CD4-positive, alpha-beta memory T cell (primary cell): ENCODE results near the gene LDLRAD1. TPM values are rescaled to one million over a fixed set of nuclear protein-coding genes. Genes with fewer than 3 reads are reported as not detected.

Experiments
- CTCF ChIA-PET: fragments of 350-600 bp; sonication (Branson Sonifier 250); formaldehyde crosslinking; loops from one replicate; lab custom pipeline; 2021; ENCODE audit warnings: inconsistent platforms; ENCODE audit not compliant: partially characterized antibody; lab: Charles Lee
- POLR2A ChIA-PET: fragments of 350-600 bp; sonication (Branson Sonifier 250); formaldehyde crosslinking; loops from one replicate; lab custom pipeline; 2021; ENCODE audit not compliant: partially characterized antibody; lab: Charles Lee
- DNase-seq, 5 donors: peaks; one replicate each; pipeline versions ENCODE4 v3.0.0 to v3.0.0-alpha.2; 2020 to 2022; ENCODE audit warnings: mixed read lengths in 1 of 5
- H3K27ac ChIP-seq: one replicate; pipeline ENCODE4 v1.7.0; 2013; ENCODE audit warnings: low read depth, low read length
- H3K27me3 ChIP-seq: 2 replicates; pipeline ENCODE4 v1.7.0; 2013; ENCODE audit warnings: mild to moderate bottlenecking, low read length, moderate library complexity; ENCODE audit not compliant: insufficient read depth
- H3K36me3 ChIP-seq: 2 replicates; pipeline ENCODE4 v1.7.0; 2013; ENCODE audit warnings: mild to moderate bottlenecking, low read length, moderate library complexity; ENCODE audit not compliant: insufficient read depth
- H3K4me1 ChIP-seq: 2 replicates; pipeline ENCODE4 v1.7.0; 2013; ENCODE audit warnings: mild to moderate bottlenecking, low read length, moderate library complexity; ENCODE audit not compliant: insufficient read depth
- H3K4me3 ChIP-seq, 2 donors: one replicate each; pipeline ENCODE4 v1.7.0; 2013; ENCODE audit warnings: low read length in 2 of 2, mild to moderate bottlenecking in 1 of 2
- H3K9me3 ChIP-seq, 2 donors: one replicate each; pipeline ENCODE4 v1.7.0; 2013; ENCODE audit warnings: low read length in 2 of 2, control low read depth in 1 of 2; ENCODE audit not compliant: control insufficient read depth in 1 of 2
- H3K27ac Mint-ChIP-seq, 7 donors: one replicate each; pipeline ENCODE4 v1.8.0; 2020 to 2021; ENCODE audit warnings: mixed read lengths in 7 of 7, mild to moderate bottlenecking in 6 of 7, inconsistent platforms in 3 of 7, moderate library complexity in 3 of 7
- H3K27me3 Mint-ChIP-seq, 2 donors: one replicate each; pipeline ENCODE4 v1.8.0; 2020 to 2021; ENCODE audit warnings: mixed read lengths in 2 of 2
- H3K36me3 Mint-ChIP-seq, 2 donors: one replicate each; pipeline ENCODE4 v1.8.0; 2020 to 2021; ENCODE audit warnings: mixed read lengths in 2 of 2, inconsistent platforms in 1 of 2, mild to moderate bottlenecking in 1 of 2
- H3K4me1 Mint-ChIP-seq, 4 donors: one replicate each; pipeline ENCODE4 v1.8.0; 2020 to 2021; ENCODE audit warnings: mixed read lengths in 4 of 4, mild to moderate bottlenecking in 1 of 4
- H3K4me3 Mint-ChIP-seq, 8 donors: one replicate each; pipeline ENCODE4 v1.8.0; 2020 to 2021; ENCODE audit warnings: mixed read lengths in 8 of 8, mild to moderate bottlenecking in 7 of 8, moderate library complexity in 6 of 8, inconsistent platforms in 3 of 8
- H3K9me3 Mint-ChIP-seq, 8 donors: one replicate each; pipeline ENCODE4 v1.8.0; 2020 to 2021; ENCODE audit warnings: mixed read lengths in 8 of 8, mild to moderate bottlenecking in 5 of 8, inconsistent platforms in 3 of 8, moderate library complexity in 1 of 8
- intact Hi-C: fragments of 100-400 bp; cut with micrococcal nuclease; formaldehyde crosslinking; loops from one replicate; pipeline ENCODE4 v1.15.1; 2023
- polyA plus RNA-seq, 2 donors: library from polyadenylated mRNA; unstranded; fragments of 300-500 nt; fragmentation: Illumina TruSeq; gene quantifications; one replicate each; pipeline ENCODE4 v1.2.3, GENCODE V29; 2021
- total RNA-seq, 2 experiments: library from RNA; stranded (reverse); gene quantifications; one replicate each; pipeline ENCODE4 v1.2.3, GENCODE V29; 2021

The LDLRAD1 gene
- total and polyA plus RNA-seq, 4 experiments from 2014 or later: not detected

- H3K4me3 ChIP-seq: no peak overlapping the region
- Mint-ChIP-seq H3K36me3 (no peaks in the 10 kb centered on the region), H3K4me3 (no peak overlapping the region), H3K27ac (no peak overlapping the region), H3K27me3 (peaks cover 0 to 6% of the 10 kb centered on the region in 2 donors), H3K9me3 (no peaks in the 10 kb centered on the region), H3K4me1 (no peaks in the 10 kb centered on the region)
- CTCF ChIA-PET: no interaction called here
- no peak for DNase-seq
- intact Hi-C loops: no loop called here
- H3K27ac ChIP-seq: no peak overlapping the region
- no peaks in the 10 kb centered on the region for H3K27me3 ChIP-seq
- POLR2A ChIA-PET: no interaction called here
- no peaks in the 10 kb centered on the region for H3K4me1 ChIP-seq
- H3K9me3 ChIP-seq: no peaks in the 10 kb centered on the region
- no peaks in the 10 kb centered on the region for H3K36me3 ChIP-seq
These were observed 1.4 kb downstream of the LDLRAD1 start for GRCh38 chr1:54016343-54017282.

- Mint-ChIP-seq H3K36me3 (no peaks in the 10 kb centered on the region), H3K9me3 (no peaks in the 10 kb centered on the region), H3K27ac (no peak overlapping the region), H3K27me3 (peaks cover 5 to 12% of the 10 kb centered on the region in 2 donors), H3K4me1 (no peaks in the 10 kb centered on the region), H3K4me3 (no peak overlapping the region)
- ChIA-PET POLR2A (no interaction called here), CTCF (no interaction called here)
- Histone ChIP-seq H3K4me3 (no peak overlapping the region), H3K4me1 (no peaks in the 10 kb centered on the region), H3K27me3 (no peaks in the 10 kb centered on the region), H3K9me3 (no peaks in the 10 kb centered on the region), H3K27ac (no peak overlapping the region), H3K36me3 (no peaks in the 10 kb centered on the region)
- no peak for DNase-seq
- intact Hi-C loops: no loop called here
These were observed 3.9 kb downstream of the LDLRAD1 start for GRCh38 chr1:54014009-54014629.

- Mint-ChIP-seq H3K36me3 (no peaks in the 10 kb centered on the region), H3K9me3 (no peaks in the 10 kb centered on the region), H3K27me3 (peaks cover 5 to 12% of the 10 kb centered on the region in 2 donors), H3K27ac (no peak overlapping the region), H3K4me1 (no peaks in the 10 kb centered on the region), H3K4me3 (no peak overlapping the region)
- Histone ChIP-seq H3K27me3 (no peaks in the 10 kb centered on the region), H3K27ac (no peak overlapping the region), H3K36me3 (no peaks in the 10 kb centered on the region), H3K4me3 (no peak overlapping the region), H3K9me3 (no peaks in the 10 kb centered on the region), H3K4me1 (no peaks in the 10 kb centered on the region)
- POLR2A ChIA-PET: no interaction called here
- no peak for DNase-seq
- CTCF ChIA-PET: no interaction called here
- intact Hi-C loops: no loop called here
These were observed 4.5 kb downstream of the LDLRAD1 start for GRCh38 chr1:54013393-54014008.

DNA sequence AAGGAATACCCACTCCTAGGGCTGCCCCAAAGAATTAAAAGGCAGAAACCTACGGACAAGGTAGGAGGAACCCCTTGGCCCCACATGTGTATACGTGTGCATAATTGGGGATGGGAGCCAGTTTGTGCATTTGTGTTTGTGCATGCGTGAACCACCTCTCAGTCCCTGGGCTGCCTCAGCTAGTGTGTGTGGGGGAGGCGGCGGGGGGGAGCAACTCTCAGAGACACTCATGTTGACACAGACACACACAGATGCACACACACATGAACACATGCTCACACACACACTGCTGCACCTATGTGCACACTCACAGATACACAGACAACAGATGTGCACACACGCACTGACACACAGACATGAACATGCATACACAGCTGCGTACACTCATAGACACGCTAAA, 5.1 kb downstream of the LDLRAD1 start:
- no peak for DNase-seq
- ChIA-PET POLR2A (no interaction called here), CTCF (no interaction called here)
- no peak overlapping the region for H3K4me3 ChIP-seq
- no peaks in the 10 kb centered on the region for H3K36me3 ChIP-seq
- intact Hi-C loops: no loop called here
- Mint-ChIP-seq H3K9me3 (no peaks in the 10 kb centered on the region), H3K36me3 (no peaks in the 10 kb centered on the region), H3K4me3 (no peak overlapping the region), H3K27me3 (peaks cover 5 to 14% of the 10 kb centered on the region in 2 donors), H3K27ac (no peak overlapping the region), H3K4me1 (no peaks in the 10 kb centered on the region)
- H3K27me3 ChIP-seq: no peaks in the 10 kb centered on the region
- H3K4me1 ChIP-seq: no peaks in the 10 kb centered on the region
- H3K9me3 ChIP-seq: no peaks in the 10 kb centered on the region
- no peak overlapping the region for H3K27ac ChIP-seq

- intact Hi-C loops: no loop called here
These were observed 6.0 kb downstream of the LDLRAD1 start for GRCh38 chr1:54012008-54012325.

GRCh38 chr1:54011316-54012007, 6.5 kb downstream of the LDLRAD1 start:
- Mint-ChIP-seq H3K27ac (no peak overlapping the region), H3K36me3 (no peaks in the 10 kb centered on the region), H3K27me3 (peaks cover 5 to 14% of the 10 kb centered on the region in 2 donors), H3K4me3 (no peak overlapping the region), H3K4me1 (no peaks in the 10 kb centered on the region), H3K9me3 (no peaks in the 10 kb centered on the region)
- no peak for DNase-seq
- H3K27ac ChIP-seq: no peak overlapping the region
- H3K36me3 ChIP-seq: no peaks in the 10 kb centered on the region
- ChIA-PET CTCF (no interaction called here), POLR2A (no interaction called here)
- intact Hi-C loops: no loop called here
- H3K4me1 ChIP-seq: no peaks in the 10 kb centered on the region
- no peaks in the 10 kb centered on the region for H3K27me3 ChIP-seq
- no peak overlapping the region for H3K4me3 ChIP-seq
- no peaks in the 10 kb centered on the region for H3K9me3 ChIP-seq

More at GRCh38 chr1:54012008-54012325, 6.0 kb downstream of the LDLRAD1 start:
- H3K36me3 ChIP-seq: no peaks in the 10 kb centered on the region
- H3K9me3 ChIP-seq: no peaks in the 10 kb centered on the region
- no peak overlapping the region for H3K27ac ChIP-seq
- no peak overlapping the region for H3K27ac Mint-ChIP-seq
- no peaks in the 10 kb centered on the region for H3K9me3 Mint-ChIP-seq
- H3K27me3 ChIP-seq: no peaks in the 10 kb centered on the region
- H3K4me1 ChIP-seq: no peaks in the 10 kb centered on the region
- no peaks in the 10 kb centered on the region for H3K36me3 Mint-ChIP-seq
- H3K4me3 Mint-ChIP-seq: no peak overlapping the region
- DNase-seq: no peak
- H3K4me1 Mint-ChIP-seq: no peaks in the 10 kb centered on the region
- peaks cover 5 to 14% of the 10 kb centered on the region in 2 donors for H3K27me3 Mint-ChIP-seq
- CTCF ChIA-PET: no interaction called here
- POLR2A ChIA-PET: no interaction called here
- no peak overlapping the region for H3K4me3 ChIP-seq
